Stomach (tissue), 4 donors: ENCODE results near the gene ABCA7.

Source experiments
- CTCF ChIP-seq, 7 experiments: fragments of 450-650 bp in 4 of 7; fragments of 200-600 bp in 3 of 7; sonication (generic) in 3 of 7; IDR thresholded peaks; one replicate each; pipeline ENCODE4 v1.5.1; 2016 to 2019; ENCODE audit warnings: antibody characterized with exemption in 7 of 7, control low read depth in 2 of 7, mild to moderate bottlenecking in 1 of 7
- EP300 ChIP-seq: sonication (generic); formaldehyde crosslinking; IDR thresholded peaks from one replicate; pipeline ENCODE4 v1.6.1; 2017; ENCODE audit warnings: antibody characterized with exemption
- POLR2A ChIP-seq, 4 donors: fragments of 450-650 bp; IDR thresholded peaks; one replicate each; pipeline ENCODE4 v1.6.1; 2016; ENCODE audit warnings: antibody characterized with exemption in 4 of 4, control low read depth in 2 of 4, mild to moderate bottlenecking in 1 of 4, moderate library complexity in 1 of 4

- TF ChIP-seq CTCF (IDR thresholded peaks at IDR 0.05) (peak in 5 of 7 experiments; percentile 55 to 92 (median 87)), POLR2A (IDR thresholded peaks at IDR 0.05) (no peak), EP300 (no peak)
Measured at GRCh38 chr19:1064661-1065605, 25.0 kb downstream of the ABCA7 start.
